ENCODE results near the gene SRP19.
"Not testable (repeated sequence)": the region's sequence is repeated elsewhere in the genome, so short reads cannot be mapped to it uniquely, and the experiment has no call there.

Gene SRP19

GRCh38 chr5:112860929-112861637 lies at the start of gene SRP19:
TSS of gene SRP19 (plus strand) at chr5:112861287. CDS start at chr5:112861377, 90 bp downstream.
- DNase-seq (ENCODE audit: low read depth in 2 of 2) = peak; percentile 81

- DNase-seq (ENCODE audit: low read depth in 2 of 2) = no peak
Observed at GRCh38 chr5:112812549-112812948, 48.5 kb upstream of the SRP19 start.

GRCh38 chr5:112820246-112820645 lies 40.8 kb upstream of the SRP19 start:
- DNase-seq (ENCODE audit: low read depth in 2 of 2) = no peak

GRCh38 chr5:112822456-112822855 lies 38.6 kb upstream of the SRP19 start:
- no peak for DNase-seq (ENCODE audit: low read depth in 2 of 2)

- DNase-seq (ENCODE audit: low read depth in 2 of 2) = no peak
Observed at GRCh38 chr5:112823181-112823580, 37.9 kb upstream of the SRP19 start.

GRCh38 chr5:112823656-112824055 lies 37.4 kb upstream of the SRP19 start:
- no peak for DNase-seq (ENCODE audit: low read depth in 2 of 2)

- DNase-seq (ENCODE audit: low read depth in 2 of 2) = no peak
Observed at GRCh38 chr5:112824197-112824596, 36.9 kb upstream of the SRP19 start.

GRCh38 chr5:112830378-112830777 lies 30.7 kb upstream of the SRP19 start:
- no peak for DNase-seq (ENCODE audit: low read depth in 2 of 2)

- no peak for DNase-seq (ENCODE audit: low read depth in 2 of 2)
Observed at GRCh38 chr5:112833971-112834370, 27.1 kb upstream of the SRP19 start.

- DNase-seq (ENCODE audit: low read depth in 2 of 2) = no peak
Observed at GRCh38 chr5:112844489-112844888, 16.6 kb upstream of the SRP19 start.

GRCh38 chr5:112846556-112846955 lies 14.5 kb upstream of the SRP19 start:
- DNase-seq (ENCODE audit: low read depth in 2 of 2) = no peak

- DNase-seq (ENCODE audit: low read depth in 2 of 2) = no peak
Observed at GRCh38 chr5:112847306-112847705, 13.8 kb upstream of the SRP19 start.

GRCh38 chr5:112848116-112848811 lies 12.8 kb upstream of the SRP19 start:
- DNase-seq (ENCODE audit: low read depth in 2 of 2) = no peak

GRCh38 chr5:112849912-112850311 lies 11.2 kb upstream of the SRP19 start:
- no peak for DNase-seq (ENCODE audit: low read depth in 2 of 2)

- no peak for DNase-seq (ENCODE audit: low read depth in 2 of 2)
Observed at GRCh38 chr5:112854651-112855050, 6.4 kb upstream of the SRP19 start.

- no peak for DNase-seq (ENCODE audit: low read depth in 2 of 2)
Observed at GRCh38 chr5:112857866-112858265, 3.2 kb upstream of the SRP19 start.

- DNase-seq (ENCODE audit: low read depth in 2 of 2) = not testable (repeated sequence)
Observed at GRCh38 chr5:112860571-112860928, 537 bp upstream of the SRP19 start.

- DNase-seq (ENCODE audit: low read depth in 2 of 2) = no peak
Observed at GRCh38 chr5:112861638-112861985, 525 bp downstream of the SRP19 start.

- DNase-seq (ENCODE audit: low read depth in 2 of 2) = no peak
Observed at GRCh38 chr5:112862085-112862484, 998 bp downstream of the SRP19 start.

GRCh38 chr5:112863549-112863948 lies 2.5 kb downstream of the SRP19 start:
- no peak for DNase-seq (ENCODE audit: low read depth in 2 of 2)

- no peak for DNase-seq (ENCODE audit: low read depth in 2 of 2)
Observed at GRCh38 chr5:112865128-112865527, 4.0 kb downstream of the SRP19 start.

GRCh38 chr5:112866739-112867138 lies 5.7 kb downstream of the SRP19 start:
- DNase-seq (ENCODE audit: low read depth in 2 of 2) = no peak

GRCh38 chr5:112867411-112867810 lies 6.3 kb downstream of the SRP19 start:
- DNase-seq (ENCODE audit: low read depth in 2 of 2) = no peak

- no peak for DNase-seq (ENCODE audit: low read depth in 2 of 2)
Observed at GRCh38 chr5:112869948-112870347, 8.9 kb downstream of the SRP19 start.
